GM12873 (cell line): ENCODE measurements around the gene DNMT3A.

ENCODE experiments used
- TF ChIP-seq, protein P1 (sequence below): IDR thresholded peaks from 2 replicates; pipeline ENCODE4 v1.5.1; 2012; ENCODE audit warnings: low read depth, mild to moderate bottlenecking, moderate library complexity, low read length, control low read depth; ENCODE audit not compliant: insufficient read depth; ENCODE audit errors: missing control alignments

DNMT3A gene

DNA sequence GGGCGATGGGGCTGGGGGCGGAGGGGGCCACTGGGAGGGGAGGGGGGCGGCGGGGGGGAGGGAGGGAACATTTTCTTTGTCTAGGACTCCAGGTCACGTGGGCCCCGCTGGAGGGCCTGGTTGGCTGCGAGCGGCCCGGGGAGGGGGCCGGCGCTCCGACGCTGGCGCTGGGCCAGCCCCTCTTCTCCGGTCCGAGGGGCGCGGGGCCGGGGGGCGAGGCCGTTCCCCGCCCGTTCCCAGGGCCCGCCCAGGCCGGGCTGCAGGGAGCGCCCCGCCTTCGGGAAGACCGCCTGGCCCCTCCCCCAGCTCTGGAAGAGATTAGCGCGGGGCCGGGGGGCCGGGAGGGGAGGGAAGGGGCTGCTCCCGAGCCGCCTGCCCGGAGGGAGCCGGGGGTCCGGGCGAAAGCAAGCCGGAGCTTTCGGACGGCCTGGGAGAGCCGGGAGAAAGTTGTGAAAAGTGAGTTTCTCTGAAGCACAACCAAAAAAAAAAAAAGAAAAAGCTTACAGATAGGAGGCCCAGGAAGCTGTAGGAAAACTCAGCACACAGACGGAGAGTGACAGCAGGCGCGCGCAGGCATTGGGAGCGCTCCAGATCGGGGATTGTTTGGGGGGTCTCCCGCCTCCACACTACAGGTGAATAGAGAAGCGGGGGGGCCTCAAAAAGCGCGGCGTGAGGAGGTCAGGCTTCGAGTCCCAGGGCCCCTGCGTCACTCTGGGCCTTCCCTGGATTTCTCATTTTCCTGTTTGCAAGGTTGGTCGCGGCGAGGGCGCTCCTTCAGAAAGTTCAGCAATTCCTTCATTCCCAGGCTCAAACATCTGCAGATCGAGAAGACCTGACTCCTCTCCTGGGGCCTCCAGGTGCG lies 89.2 kb downstream of the DNMT3A start:
- TF ChIP-seq, protein P1, sequence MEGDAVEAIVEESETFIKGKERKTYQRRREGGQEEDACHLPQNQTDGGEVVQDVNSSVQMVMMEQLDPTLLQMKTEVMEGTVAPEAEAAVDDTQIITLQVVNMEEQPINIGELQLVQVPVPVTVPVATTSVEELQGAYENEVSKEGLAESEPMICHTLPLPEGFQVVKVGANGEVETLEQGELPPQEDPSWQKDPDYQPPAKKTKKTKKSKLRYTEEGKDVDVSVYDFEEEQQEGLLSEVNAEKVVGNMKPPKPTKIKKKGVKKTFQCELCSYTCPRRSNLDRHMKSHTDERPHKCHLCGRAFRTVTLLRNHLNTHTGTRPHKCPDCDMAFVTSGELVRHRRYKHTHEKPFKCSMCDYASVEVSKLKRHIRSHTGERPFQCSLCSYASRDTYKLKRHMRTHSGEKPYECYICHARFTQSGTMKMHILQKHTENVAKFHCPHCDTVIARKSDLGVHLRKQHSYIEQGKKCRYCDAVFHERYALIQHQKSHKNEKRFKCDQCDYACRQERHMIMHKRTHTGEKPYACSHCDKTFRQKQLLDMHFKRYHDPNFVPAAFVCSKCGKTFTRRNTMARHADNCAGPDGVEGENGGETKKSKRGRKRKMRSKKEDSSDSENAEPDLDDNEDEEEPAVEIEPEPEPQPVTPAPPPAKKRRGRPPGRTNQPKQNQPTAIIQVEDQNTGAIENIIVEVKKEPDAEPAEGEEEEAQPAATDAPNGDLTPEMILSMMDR, result no peak

DNA sequence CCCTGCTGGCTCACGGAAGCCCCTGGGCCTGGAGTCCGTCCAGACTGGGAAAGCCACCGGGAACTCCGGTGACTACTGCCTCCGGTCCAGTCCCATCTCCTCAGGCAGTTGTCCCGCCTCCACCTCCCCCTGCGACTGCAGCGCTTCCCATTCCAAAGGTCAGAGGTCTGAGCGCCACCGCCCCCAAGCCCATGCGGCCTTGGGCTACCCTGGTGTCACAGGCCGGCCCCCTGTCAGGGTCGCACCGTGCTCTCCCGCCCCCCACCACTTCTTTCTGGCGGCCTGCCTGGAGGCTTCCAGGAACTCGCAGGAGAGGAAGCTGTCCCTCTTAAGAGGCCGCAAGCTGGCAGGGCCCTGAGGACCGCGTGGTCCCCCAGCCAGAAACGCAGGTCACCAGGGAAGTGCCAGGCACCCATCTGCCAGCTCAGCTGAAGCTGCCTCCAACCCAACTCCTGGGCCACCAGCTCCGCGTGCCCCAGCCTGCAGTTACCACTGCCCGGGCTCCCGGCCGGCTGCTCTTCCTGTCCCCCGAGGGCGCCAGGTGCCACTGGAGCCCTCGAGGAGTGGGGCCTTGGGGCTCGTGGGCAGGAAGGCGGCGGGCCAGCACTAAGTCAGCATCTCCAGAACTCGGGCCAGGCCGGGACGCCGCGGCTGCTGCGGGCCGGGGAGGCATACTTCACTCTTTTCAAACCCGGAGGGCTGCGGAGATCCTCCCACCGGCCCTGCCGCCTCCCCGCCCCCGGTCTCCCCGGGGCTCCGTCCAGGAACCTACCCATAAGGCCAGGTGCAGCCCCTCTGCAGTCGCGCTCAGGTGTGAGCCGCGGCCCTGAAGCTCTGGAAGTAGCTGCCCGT lies 90.1 kb downstream of the DNMT3A start:
- TF ChIP-seq, protein P1, result no peak

DNA sequence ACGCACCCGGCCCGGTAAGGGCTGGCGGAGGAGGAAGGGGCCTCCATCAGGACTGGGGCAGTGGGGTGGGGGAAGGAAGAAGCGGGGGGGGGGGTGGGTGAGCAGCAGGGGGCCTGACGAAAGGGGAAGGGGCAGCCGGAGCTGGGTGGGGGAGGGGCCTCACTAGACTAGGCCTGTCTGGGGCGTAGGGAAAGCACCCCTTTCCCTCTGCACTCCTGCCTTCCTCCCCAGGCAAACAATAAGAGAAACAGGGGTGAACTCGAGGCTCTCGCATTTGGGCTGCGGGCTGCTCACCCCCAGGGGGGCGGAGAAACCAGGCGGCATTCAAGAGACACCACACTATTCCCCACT lies 90.7 kb downstream of the DNMT3A start:
- TF ChIP-seq, protein P1, result no peak

DNA sequence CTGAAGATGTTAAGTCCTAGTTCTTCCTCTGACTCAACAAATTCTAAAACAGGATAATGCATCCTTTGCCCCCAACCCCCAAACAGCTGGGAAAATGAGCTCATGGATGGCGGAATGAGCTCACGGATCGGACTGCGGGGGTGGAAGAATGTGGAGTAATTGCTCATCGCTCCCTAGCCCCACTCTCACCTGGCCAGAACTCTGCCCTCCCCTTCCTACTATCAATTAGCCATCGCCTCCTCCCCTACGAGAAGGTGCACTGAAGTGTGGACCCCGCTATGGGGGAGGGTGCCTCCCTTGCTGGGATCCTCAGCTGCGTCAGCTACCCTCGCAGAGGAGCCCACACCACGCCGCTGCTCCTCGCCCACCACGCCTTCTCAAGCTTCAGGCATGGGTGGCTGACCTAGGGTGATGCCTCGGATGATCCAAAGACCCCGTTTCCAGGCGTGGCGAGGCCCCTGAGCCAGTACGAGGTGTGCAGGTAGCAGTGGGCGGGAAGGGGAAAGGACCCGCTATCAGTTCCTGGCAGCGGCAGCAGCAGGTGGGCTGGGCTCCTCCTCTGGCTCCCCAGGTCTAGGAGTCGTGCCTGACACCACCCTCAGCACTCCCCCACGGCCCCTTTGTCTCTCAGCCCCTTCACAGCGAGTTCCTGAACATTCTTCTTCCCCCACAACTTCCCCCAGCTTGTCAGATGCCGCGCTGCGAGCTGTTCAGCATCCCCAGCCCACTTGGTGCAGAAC lies 91.2 kb downstream of the DNMT3A start:
- TF ChIP-seq, protein P1, result no peak

DNA sequence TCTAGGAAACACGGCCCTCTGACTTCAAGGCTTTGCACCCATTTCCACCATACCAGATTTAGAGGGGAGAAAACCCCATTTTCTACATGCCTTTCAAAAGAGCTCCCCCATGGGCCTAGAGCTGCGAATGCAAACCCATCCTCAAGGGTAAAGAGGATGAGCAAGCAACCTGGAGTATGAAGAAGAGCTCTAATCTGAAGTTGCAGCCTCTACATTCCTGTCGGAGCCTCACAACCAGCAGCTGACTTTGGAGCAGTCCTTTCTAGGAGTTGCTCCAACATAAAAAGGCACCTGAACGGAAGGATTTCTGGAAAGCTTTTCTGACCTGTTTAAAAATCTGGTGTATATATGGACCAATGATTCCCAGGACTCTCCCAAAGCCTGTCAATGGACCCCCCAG lies 91.9 kb downstream of the DNMT3A start:
- TF ChIP-seq, protein P1, result no peak

DNA sequence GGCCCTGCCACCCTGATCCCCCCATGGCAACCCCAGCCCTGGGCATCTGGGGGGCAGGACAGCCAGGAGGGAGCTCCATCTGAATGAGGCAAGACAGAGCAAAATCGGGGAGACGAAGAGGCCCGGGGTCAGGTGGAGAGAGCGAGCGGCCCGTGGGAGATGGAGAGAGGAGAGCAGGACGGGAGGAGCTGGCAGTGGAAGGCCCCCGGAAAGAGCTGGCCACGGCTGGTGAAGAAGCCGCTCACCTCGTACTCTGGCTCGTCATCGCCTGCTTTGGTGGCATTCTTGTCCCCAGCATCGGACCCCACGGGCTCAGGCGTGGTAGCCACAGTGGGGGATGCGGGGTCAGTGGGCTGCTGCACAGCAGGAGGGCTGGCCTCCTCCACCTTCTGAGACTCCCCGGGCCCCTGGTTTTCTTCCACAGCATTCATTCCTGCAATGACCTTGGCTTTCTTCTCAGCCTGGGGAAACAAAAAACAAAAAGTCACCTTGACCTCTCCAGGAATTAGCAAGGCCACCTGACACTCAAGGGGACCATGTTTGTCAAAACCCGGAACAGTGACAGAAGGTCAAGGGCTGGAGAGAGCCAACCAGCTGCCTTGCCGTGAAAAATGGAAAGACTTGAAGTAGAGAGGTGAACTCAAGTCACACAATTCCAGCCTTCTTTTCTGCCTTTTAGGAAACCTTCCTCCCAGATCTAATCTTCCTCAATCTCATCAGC lies 93.8 kb downstream of the DNMT3A start:
- TF ChIP-seq, protein P1, result no peak
